ENCODE data around the gene BSPRY.

Gene BSPRY

GRCh38 chr9:113391917-113392316, 42.6 kb downstream of the BSPRY start:
- no peaks in the 10 kb centered on the region for H3K9me2 ChIP-seq (replicated peaks; ENCODE audit: insufficient read depth, low read length)
- no peaks in the 10 kb centered on the region for H3K4me1 ChIP-seq (ENCODE audit: low read length)
- no peaks in the 10 kb centered on the region for H3K36me3 ChIP-seq (replicated peaks; ENCODE audit: insufficient read depth, low read length)
- no peak overlapping the region for H3K4me3 ChIP-seq (ENCODE audit: low read length)
- H2AFZ ChIP-seq (ENCODE audit: low read length): no peak overlapping the region
- H3K4me2 ChIP-seq (ENCODE audit: low read depth, low read length): no peak overlapping the region
- H3K9ac ChIP-seq (ENCODE audit: low read length): no peak overlapping the region
- no peaks in the 10 kb centered on the region for H3F3A ChIP-seq (ENCODE audit: insufficient read depth, low read length)
- H3K27me3 ChIP-seq (replicated peaks; ENCODE audit: insufficient read depth, low read length): no peaks in the 10 kb centered on the region
- TF ChIP-seq CTCF (IDR thresholded peaks at IDR 0.05; ENCODE audit: low read length): no peak
- no peak for TF ChIP-seq EZH2 (optimal IDR thresholded peaks at IDR 0.05; ENCODE audit: low read depth, low read length)
- no peak for TF ChIP-seq EZH2phosphoT487 (IDR thresholded peaks at IDR 0.05; ENCODE audit: low read length)
- no peaks in the 10 kb centered on the region for H4K20me1 ChIP-seq (ENCODE audit: insufficient read depth, low read length)
- no peak overlapping the region for H3K27ac ChIP-seq (ENCODE audit: low read length)
- H3K9me3 ChIP-seq (replicated peaks; ENCODE audit: insufficient read depth, low read length): no peaks in the 10 kb centered on the region
- DNase-seq: no peak
- no peaks in the 10 kb centered on the region for H3K79me2 ChIP-seq (ENCODE audit: low read length)

- TF ChIP-seq EZH2 (optimal IDR thresholded peaks at IDR 0.05; ENCODE audit: low read depth, low read length) (no peak), EZH2phosphoT487 (IDR thresholded peaks at IDR 0.05; ENCODE audit: low read length) (no peak), CTCF (IDR thresholded peaks at IDR 0.05; ENCODE audit: low read length) (no peak)
- Histone ChIP-seq H3F3A (ENCODE audit: insufficient read depth, low read length) (no peaks in the 10 kb centered on the region), H3K36me3 (replicated peaks; ENCODE audit: insufficient read depth, low read length) (no peaks in the 10 kb centered on the region)
Observed at GRCh38 chr9:113393281-113393680, 43.9 kb downstream of the BSPRY start.

GRCh38 chr9:113395000-113395861, 45.9 kb downstream of the BSPRY start:
- no peaks in the 10 kb centered on the region for H3K36me3 ChIP-seq (replicated peaks; ENCODE audit: insufficient read depth, low read length)
- H3K9me2 ChIP-seq (replicated peaks; ENCODE audit: insufficient read depth, low read length): no peaks in the 10 kb centered on the region
- H3K27ac ChIP-seq (ENCODE audit: low read length): no peak overlapping the region
- no peaks in the 10 kb centered on the region for H4K20me1 ChIP-seq (ENCODE audit: insufficient read depth, low read length)
- H2AFZ ChIP-seq (ENCODE audit: low read length): no peak overlapping the region
- H3K27me3 ChIP-seq (replicated peaks; ENCODE audit: insufficient read depth, low read length): no peaks in the 10 kb centered on the region
- H3F3A ChIP-seq (ENCODE audit: insufficient read depth, low read length): no peaks in the 10 kb centered on the region
- H3K4me2 ChIP-seq (ENCODE audit: low read depth, low read length): no peak overlapping the region
- no peak overlapping the region for H3K4me3 ChIP-seq (ENCODE audit: low read length)
- no peak overlapping the region for H3K9ac ChIP-seq (ENCODE audit: low read length)
- TF ChIP-seq EZH2 (optimal IDR thresholded peaks at IDR 0.05; ENCODE audit: low read depth, low read length) (no peak), EZH2phosphoT487 (IDR thresholded peaks at IDR 0.05; ENCODE audit: low read length) (no peak), CTCF (IDR thresholded peaks at IDR 0.05; ENCODE audit: low read length) (no peak)
- 0 out of 2 replicates have a peak, but pooled peaks cover 6% of the 10 kb centered on the region for H3K4me1 ChIP-seq (ENCODE audit: low read length)
- H3K79me2 ChIP-seq (ENCODE audit: low read length): peaks cover 16% of the 10 kb centered on the region
- no peaks in the 10 kb centered on the region for H3K9me3 ChIP-seq (replicated peaks; ENCODE audit: insufficient read depth, low read length)
- no peak for DNase-seq

More at GRCh38 chr9:113393281-113393680, 43.9 kb downstream of the BSPRY start:
- Histone ChIP-seq H3K27ac (ENCODE audit: low read length) (no peak overlapping the region), H4K20me1 (ENCODE audit: insufficient read depth, low read length) (no peaks in the 10 kb centered on the region), H3K4me1 (ENCODE audit: low read length) (no peaks in the 10 kb centered on the region), H3K4me2 (ENCODE audit: low read depth, low read length) (no peak overlapping the region), H3K79me2 (ENCODE audit: low read length) (no peaks in the 10 kb centered on the region), H3K9ac (ENCODE audit: low read length) (no peak overlapping the region), H2AFZ (ENCODE audit: low read length) (no peak overlapping the region), H3K4me3 (ENCODE audit: low read length) (no peak overlapping the region), H3K9me2 (replicated peaks; ENCODE audit: insufficient read depth, low read length) (no peaks in the 10 kb centered on the region), H3K9me3 (replicated peaks; ENCODE audit: insufficient read depth, low read length) (no peaks in the 10 kb centered on the region), H3K27me3 (replicated peaks; ENCODE audit: insufficient read depth, low read length) (no peaks in the 10 kb centered on the region)
- DNase-seq: no peak
